ENCODE results near the gene GCSH. TPM values are rescaled to one million over a fixed set of nuclear protein-coding genes. Genes with fewer than 3 reads are reported as not detected.
A peak's percentile ranks its signal among the peaks of the same experiment; 100 is the strongest.

Gene GCSH
- total and polyA plus RNA-seq, 4 donors, result 14.7 to 35.7 (median 19.0) TPM

GRCh38 chr16:81088836-81089235 lies 7.4 kb downstream of the GCSH start:
- Histone ChIP-seq H3K9me3 (ENCODE audit: control insufficient read depth, low read length) (no peaks in the 10 kb centered on the region), H3K27ac (ENCODE audit: low read depth in 1 of 2, low read length in 2 of 2) (no peak overlapping the region), H3K4me3 (ENCODE audit: low read length in 2 of 2) (no peak overlapping the region), H3K27me3 (ENCODE audit: control insufficient read depth in 1 of 2, insufficient read depth in 2 of 2, low read length in 1 of 2) (no peaks in the 10 kb centered on the region), H3K36me3 (ENCODE audit: control insufficient read depth in 1 of 2, insufficient read depth in 2 of 2, low read length in 1 of 2) (no peaks in the 10 kb centered on the region), H3K4me1 (ENCODE audit: control insufficient read depth in 1 of 2, insufficient read depth in 2 of 2, low read length in 2 of 2) (no peaks in the 10 kb centered on the region)
- WGBS, 2 donors, result 95 to 96% methylated on average over 5 of the region's 5 CpGs
- DNase-seq (no peak), ATAC-seq (ENCODE audit: low FRiP score) (no peak)
- intact Hi-C loops (cut with DNase I), result no loop called here

- no peak overlapping the region for H3K27ac ChIP-seq (ENCODE audit: low read depth in 1 of 2, low read length in 2 of 2)
- no peaks in the 10 kb centered on the region for H3K9me3 ChIP-seq (ENCODE audit: control insufficient read depth, low read length)
- H3K27me3 ChIP-seq (ENCODE audit: control insufficient read depth in 1 of 2, insufficient read depth in 2 of 2, low read length in 1 of 2), result no peaks in the 10 kb centered on the region
- H3K4me1 ChIP-seq (ENCODE audit: control insufficient read depth in 1 of 2, insufficient read depth in 2 of 2, low read length in 2 of 2), result no peaks in the 10 kb centered on the region
- H3K36me3 ChIP-seq (ENCODE audit: control insufficient read depth in 1 of 2, insufficient read depth in 2 of 2, low read length in 1 of 2), result no peaks in the 10 kb centered on the region
- H3K4me3 ChIP-seq (ENCODE audit: low read length in 2 of 2), result no peak overlapping the region
- intact Hi-C loops (cut with DNase I), result no loop called here
- DNase-seq, result no peak
- WGBS, 2 donors, result 95 to 98% methylated on average over 4 of the region's 4 CpGs
- no peak for ATAC-seq (ENCODE audit: low FRiP score)
Measured at GRCh38 chr16:81081014-81081413, 15.2 kb downstream of the GCSH start.

GRCh38 chr16:81080233-81080632 lies 16.0 kb downstream of the GCSH start:
- WGBS, 2 donors, result 76 to 87% methylated on average over 1 of the region's 1 CpG
- DNase-seq, result no peak
- Histone ChIP-seq H3K27ac (ENCODE audit: low read depth in 1 of 2, low read length in 2 of 2) (no peak overlapping the region), H3K4me3 (ENCODE audit: low read length in 2 of 2) (no peak overlapping the region), H3K9me3 (ENCODE audit: control insufficient read depth, low read length) (no peaks in the 10 kb centered on the region), H3K36me3 (ENCODE audit: control insufficient read depth in 1 of 2, insufficient read depth in 2 of 2, low read length in 1 of 2) (no peaks in the 10 kb centered on the region), H3K4me1 (ENCODE audit: control insufficient read depth in 1 of 2, insufficient read depth in 2 of 2, low read length in 2 of 2) (no peaks in the 10 kb centered on the region), H3K27me3 (ENCODE audit: control insufficient read depth in 1 of 2, insufficient read depth in 2 of 2, low read length in 1 of 2) (no peaks in the 10 kb centered on the region)
- no peak for ATAC-seq (ENCODE audit: low FRiP score)
- intact Hi-C loops (cut with DNase I), result no loop called here

GRCh38 chr16:81077076-81077940 lies 18.9 kb downstream of the GCSH start, which contains the start of gene C16orf46:
Gene C16orf46, minus strand, starts transcription at chr16:81077238. Its CDS starts 13,283 bp downstream, at chr16:81063955.
- WGBS, 2 donors, result 10 to 11% methylated on average over 56 to 59 of the region's 59 CpGs
- H3K9me3 ChIP-seq (ENCODE audit: control insufficient read depth, low read length), result no peaks in the 10 kb centered on the region
- H3K27me3 ChIP-seq (ENCODE audit: control insufficient read depth in 1 of 2, insufficient read depth in 2 of 2, low read length in 1 of 2), result no peaks in the 10 kb centered on the region
- DNase-seq (peak; percentile 98 to 100), ATAC-seq (ENCODE audit: low FRiP score) (peak; percentile 100)
- intact Hi-C loops (cut with DNase I), result loop anchor here (1.0 to 5.0 kb wide), 3 partner anchors 19 to 70 kb away; partner anchors contain the start of genes ATMIN (in 2 of the 2), CENPN (in 1 of the 2) and GCSH (in 1 of the 2)
- peak within 1 kb of the TSS; percentile 64 to 97 for H3K27ac ChIP-seq (ENCODE audit: low read depth in 1 of 2, low read length in 2 of 2)
- peak within 1 kb of the TSS; percentile 57 to 78 for H3K4me3 ChIP-seq (ENCODE audit: low read length in 2 of 2)
- no peaks in the 10 kb centered on the region for H3K4me1 ChIP-seq (ENCODE audit: control insufficient read depth in 1 of 2, insufficient read depth in 2 of 2, low read length in 2 of 2)
- H3K36me3 ChIP-seq (ENCODE audit: control insufficient read depth in 1 of 2, insufficient read depth in 2 of 2, low read length in 1 of 2), result no peaks in the 10 kb centered on the region

- ATAC-seq (ENCODE audit: low FRiP score) (peak; percentile 96), DNase-seq (peak; percentile 94 to 97)
- no peaks in the 10 kb centered on the region for H3K27me3 ChIP-seq (ENCODE audit: control insufficient read depth in 1 of 2, insufficient read depth in 2 of 2, low read length in 1 of 2)
- H3K4me1 ChIP-seq (ENCODE audit: control insufficient read depth in 1 of 2, insufficient read depth in 2 of 2, low read length in 2 of 2), result no peaks in the 10 kb centered on the region
- no peaks in the 10 kb centered on the region for H3K9me3 ChIP-seq (ENCODE audit: control insufficient read depth, low read length)
- intact Hi-C loops (cut with DNase I), result loop anchor here (1.0 to 5.0 kb wide), 3 partner anchors 20 to 69 kb away; partner anchors contain the start of genes ATMIN (in 2 of the 2), CENPN (in 1 of the 2) and GCSH (in 1 of the 2)
- peak overlapping the region in 1 of 2 donors; percentile 68 for H3K27ac ChIP-seq (ENCODE audit: low read depth in 1 of 2, low read length in 2 of 2)
- H3K36me3 ChIP-seq (ENCODE audit: control insufficient read depth in 1 of 2, insufficient read depth in 2 of 2, low read length in 1 of 2), result no peaks in the 10 kb centered on the region
- H3K4me3 ChIP-seq (ENCODE audit: low read length in 2 of 2), result peak overlapping the region; percentile 56 to 57
- WGBS, 2 donors, result 1% methylated on average over 27 of the region's 27 CpGs
Measured at GRCh38 chr16:81076566-81077075, 19.6 kb downstream of the GCSH start.

- DNase-seq (no peak), ATAC-seq (ENCODE audit: low FRiP score) (no peak)
- no peaks in the 10 kb centered on the region for H3K9me3 ChIP-seq (ENCODE audit: control insufficient read depth, low read length)
- H3K27me3 ChIP-seq (ENCODE audit: control insufficient read depth in 1 of 2, insufficient read depth in 2 of 2, low read length in 1 of 2), result peaks cover 0 to 2% of the 10 kb centered on the region in 2 donors
- intact Hi-C loops (cut with DNase I), result no loop called here
- H3K4me1 ChIP-seq (ENCODE audit: control insufficient read depth in 1 of 2, insufficient read depth in 2 of 2, low read length in 2 of 2), result no peaks in the 10 kb centered on the region
- 71 to 73% methylated on average over 5 of the region's 5 CpGs for WGBS, 2 donors
- no peaks in the 10 kb centered on the region for H3K36me3 ChIP-seq (ENCODE audit: control insufficient read depth in 1 of 2, insufficient read depth in 2 of 2, low read length in 1 of 2)
- H3K4me3 ChIP-seq (ENCODE audit: low read length in 2 of 2), result no peak overlapping the region
- H3K27ac ChIP-seq (ENCODE audit: low read depth in 1 of 2, low read length in 2 of 2), result no peak overlapping the region
Measured at GRCh38 chr16:81073560-81074330, 22.4 kb downstream of the GCSH start.

- DNase-seq (no peak), ATAC-seq (ENCODE audit: low FRiP score) (no peak)
- WGBS, 2 donors, result 80 to 84% methylated on average over 4 of the region's 4 CpGs
- H3K4me1 ChIP-seq (ENCODE audit: control insufficient read depth in 1 of 2, insufficient read depth in 2 of 2, low read length in 2 of 2), result no peaks in the 10 kb centered on the region
- intact Hi-C loops (cut with DNase I), result no loop called here
- H3K4me3 ChIP-seq (ENCODE audit: low read length in 2 of 2), result no peak overlapping the region
- no peaks in the 10 kb centered on the region for H3K36me3 ChIP-seq (ENCODE audit: control insufficient read depth in 1 of 2, insufficient read depth in 2 of 2, low read length in 1 of 2)
- peaks cover 0 to 2% of the 10 kb centered on the region in 2 donors for H3K27me3 ChIP-seq (ENCODE audit: control insufficient read depth in 1 of 2, insufficient read depth in 2 of 2, low read length in 1 of 2)
- no peaks in the 10 kb centered on the region for H3K9me3 ChIP-seq (ENCODE audit: control insufficient read depth, low read length)
- H3K27ac ChIP-seq (ENCODE audit: low read depth in 1 of 2, low read length in 2 of 2), result no peak overlapping the region
Measured at GRCh38 chr16:81071805-81072204, 24.4 kb downstream of the GCSH start.

- H3K4me1 ChIP-seq (ENCODE audit: control insufficient read depth in 1 of 2, insufficient read depth in 2 of 2, low read length in 2 of 2), result no peaks in the 10 kb centered on the region
- H3K4me3 ChIP-seq (ENCODE audit: low read length in 2 of 2), result no peak overlapping the region
- intact Hi-C loops (cut with DNase I), result no loop called here
- H3K27ac ChIP-seq (ENCODE audit: low read depth in 1 of 2, low read length in 2 of 2), result no peak overlapping the region
- DNase-seq (no peak), ATAC-seq (ENCODE audit: low FRiP score) (no peak)
- no peaks in the 10 kb centered on the region for H3K36me3 ChIP-seq (ENCODE audit: control insufficient read depth in 1 of 2, insufficient read depth in 2 of 2, low read length in 1 of 2)
- peaks cover 0 to 2% of the 10 kb centered on the region in 2 donors for H3K27me3 ChIP-seq (ENCODE audit: control insufficient read depth in 1 of 2, insufficient read depth in 2 of 2, low read length in 1 of 2)
- WGBS, 2 donors, result 78 to 79% methylated on average over 8 of the region's 8 CpGs
- no peaks in the 10 kb centered on the region for H3K9me3 ChIP-seq (ENCODE audit: control insufficient read depth, low read length)
Measured at GRCh38 chr16:81070979-81071378, 25.2 kb downstream of the GCSH start.
